Ascending aorta (tissue), 2 donors: ENCODE results near the gene ATP8A2. TPM values are rescaled to one million over a fixed set of nuclear protein-coding genes. Genes with fewer than 3 reads are reported as not detected.

ENCODE experiments used
- DNase-seq, 2 donors: peaks; one replicate each; pipeline ENCODE4 v3.0.0-alpha.2; 2019; ENCODE audit warnings: low spot score in 2 of 2
- H3K27ac ChIP-seq, 2 donors: fragments of 200-600 bp; sonication (generic); one replicate each; pipeline ENCODE4 v1.5.1; 2016 to 2017; ENCODE audit warnings: mild to moderate bottlenecking in 1 of 2
- H3K27me3 ChIP-seq: fragments of 200-600 bp; sonication (generic); one replicate; pipeline ENCODE4 v1.5.1; 2017
- H3K36me3 ChIP-seq, 2 donors: fragments of 200-600 bp; sonication (generic); one replicate each; pipeline ENCODE4 v1.5.1; 2016
- H3K4me1 ChIP-seq, 2 donors: fragments of 200-600 bp; sonication (generic); one replicate each; pipeline ENCODE4 v1.5.1; 2016 to 2017; ENCODE audit warnings: mild to moderate bottlenecking in 1 of 2
- H3K4me3 ChIP-seq, 2 donors: fragments of 200-600 bp; sonication (generic); one replicate each; pipeline ENCODE4 v1.5.1; 2016 to 2017; ENCODE audit warnings: mild to moderate bottlenecking in 1 of 2
- H3K9me3 ChIP-seq, 2 donors: fragments of 200-600 bp; sonication (generic); one replicate each; pipeline ENCODE4 v1.5.1; 2016
- CTCF ChIP-seq, 3 experiments: fragments of 200-600 bp in 2 of 3; fragments of 450-650 bp in 1 of 3; sonication (generic) in 2 of 3; IDR thresholded peaks; one replicate each; pipeline ENCODE4 v1.5.1; 2016 to 2019; ENCODE audit warnings: antibody characterized with exemption in 3 of 3, mild to moderate bottlenecking in 1 of 3, moderate library complexity in 1 of 3
- intact Hi-C: fragments of 100-400 bp; cut with DNase I; formaldehyde crosslinking; loops from one replicate; pipeline ENCODE4 v1.15.1; 2023
- total RNA-seq: library from RNA; depleted of rRNA; stranded (reverse); fragments of >200 nt; gene quantifications from one replicate; pipeline ENCODE4 v1.1.0, GENCODE V29; 2016

ATP8A2 gene
- total RNA-seq, 1 donor from 2014 or later: under 0.01 TPM

- no peak overlapping the region for H3K4me3 ChIP-seq
- TF ChIP-seq CTCF (IDR thresholded peaks at IDR 0.05): no peak
- no peak overlapping the region for H3K27ac ChIP-seq
- no peak for DNase-seq
- intact Hi-C loops: no loop called here
- H3K27me3 ChIP-seq: no peaks in the 10 kb centered on the region
- H3K9me3 ChIP-seq: no peaks in the 10 kb centered on the region
- no peaks in the 10 kb centered on the region for H3K36me3 ChIP-seq
- no peaks in the 10 kb centered on the region for H3K4me1 ChIP-seq
Observed at GRCh38 chr13:25727810-25728209, 356.0 kb downstream of the ATP8A2 start.

- H3K36me3 ChIP-seq: no peaks in the 10 kb centered on the region
- no peaks in the 10 kb centered on the region for H3K9me3 ChIP-seq
- intact Hi-C loops: no loop called here
- H3K27ac ChIP-seq: no peak overlapping the region
- TF ChIP-seq CTCF (IDR thresholded peaks at IDR 0.05): no peak
- no peaks in the 10 kb centered on the region for H3K27me3 ChIP-seq
- DNase-seq: no peak
- H3K4me1 ChIP-seq: no peaks in the 10 kb centered on the region
- H3K4me3 ChIP-seq: no peak overlapping the region
Observed at GRCh38 chr13:25729201-25729600, 357.4 kb downstream of the ATP8A2 start.

GRCh38 chr13:25731037-25731436 lies 359.3 kb downstream of the ATP8A2 start:
- Histone ChIP-seq H3K9me3 (no peaks in the 10 kb centered on the region), H3K27me3 (no peaks in the 10 kb centered on the region), H3K27ac (no peak overlapping the region), H3K4me1 (no peaks in the 10 kb centered on the region), H3K4me3 (no peak overlapping the region), H3K36me3 (no peaks in the 10 kb centered on the region)
- no peak for TF ChIP-seq CTCF (IDR thresholded peaks at IDR 0.05)
- intact Hi-C loops: no loop called here
- no peak for DNase-seq

- intact Hi-C loops: no loop called here
- H3K36me3 ChIP-seq: no peaks in the 10 kb centered on the region
- no peaks in the 10 kb centered on the region for H3K27me3 ChIP-seq
- H3K9me3 ChIP-seq: no peaks in the 10 kb centered on the region
- H3K4me3 ChIP-seq: no peak overlapping the region
- no peak for TF ChIP-seq CTCF (IDR thresholded peaks at IDR 0.05)
- H3K4me1 ChIP-seq: no peaks in the 10 kb centered on the region
- DNase-seq: no peak
- H3K27ac ChIP-seq: no peak overlapping the region
Observed at GRCh38 chr13:25731536-25731935, 359.8 kb downstream of the ATP8A2 start.

- no peak for TF ChIP-seq CTCF (IDR thresholded peaks at IDR 0.05)
- H3K4me1 ChIP-seq: no peaks in the 10 kb centered on the region
- DNase-seq: no peak
- no peak overlapping the region for H3K27ac ChIP-seq
- H3K36me3 ChIP-seq: no peaks in the 10 kb centered on the region
- intact Hi-C loops: no loop called here
- no peaks in the 10 kb centered on the region for H3K9me3 ChIP-seq
- H3K4me3 ChIP-seq: no peak overlapping the region
- no peaks in the 10 kb centered on the region for H3K27me3 ChIP-seq
Observed at GRCh38 chr13:25732111-25732865, 360.5 kb downstream of the ATP8A2 start.
